ENCODE data around the gene DNER.

Gene DNER

GRCh38 chr2:229438430-229439159 lies 275.8 kb downstream of the DNER start:
- no peak for DNase-seq (ENCODE audit: low read depth in 2 of 2)

GRCh38 chr2:229437467-229437866 lies 276.9 kb downstream of the DNER start:
- no peak for DNase-seq (ENCODE audit: low read depth in 2 of 2)

GRCh38 chr2:229434187-229434586 lies 280.2 kb downstream of the DNER start:
- no peak for DNase-seq (ENCODE audit: low read depth in 2 of 2)

GRCh38 chr2:229433351-229433750 lies 281.0 kb downstream of the DNER start:
- no peak for DNase-seq (ENCODE audit: low read depth in 2 of 2)

GRCh38 chr2:229431327-229431954 lies 282.9 kb downstream of the DNER start:
- DNase-seq (ENCODE audit: low read depth in 2 of 2): no peak

GRCh38 chr2:229429589-229429988 lies 284.8 kb downstream of the DNER start:
- DNase-seq (ENCODE audit: low read depth in 2 of 2): no peak

GRCh38 chr2:229426464-229426863 lies 287.9 kb downstream of the DNER start:
- no peak for DNase-seq (ENCODE audit: low read depth in 2 of 2)

GRCh38 chr2:229425598-229425997 lies 288.8 kb downstream of the DNER start:
- DNase-seq (ENCODE audit: low read depth in 2 of 2): no peak

- DNase-seq (ENCODE audit: low read depth in 2 of 2): no peak
Observed at GRCh38 chr2:229422063-229422462, 292.3 kb downstream of the DNER start.

GRCh38 chr2:229419158-229419557 lies 295.2 kb downstream of the DNER start:
- DNase-seq (ENCODE audit: low read depth in 2 of 2): no peak

- DNase-seq (ENCODE audit: low read depth in 2 of 2): no peak
Observed at GRCh38 chr2:229417916-229418315, 296.4 kb downstream of the DNER start.

- no peak for DNase-seq (ENCODE audit: low read depth in 2 of 2)
Observed at GRCh38 chr2:229417176-229417575, 297.2 kb downstream of the DNER start.

GRCh38 chr2:229416116-229416694 lies 298.1 kb downstream of the DNER start:
- DNase-seq (ENCODE audit: low read depth in 2 of 2): no peak

GRCh38 chr2:229414631-229415030 lies 299.7 kb downstream of the DNER start:
- DNase-seq (ENCODE audit: low read depth in 2 of 2): no peak

GRCh38 chr2:229412686-229413085 lies 301.7 kb downstream of the DNER start:
- no peak for DNase-seq (ENCODE audit: low read depth in 2 of 2)

- DNase-seq (ENCODE audit: low read depth in 2 of 2): no peak
Observed at GRCh38 chr2:229410946-229411345, 303.4 kb downstream of the DNER start.

- DNase-seq (ENCODE audit: low read depth in 2 of 2): no peak
Observed at GRCh38 chr2:229410264-229410663, 304.1 kb downstream of the DNER start.

GRCh38 chr2:229409751-229410181 lies 304.6 kb downstream of the DNER start:
- no peak for DNase-seq (ENCODE audit: low read depth in 2 of 2)

- no peak for DNase-seq (ENCODE audit: low read depth in 2 of 2)
Observed at GRCh38 chr2:229408962-229409361, 305.4 kb downstream of the DNER start.

GRCh38 chr2:229408356-229408755 lies 306.0 kb downstream of the DNER start:
- no peak for DNase-seq (ENCODE audit: low read depth in 2 of 2)

- no peak for DNase-seq (ENCODE audit: low read depth in 2 of 2)
Observed at GRCh38 chr2:229407170-229407569, 307.2 kb downstream of the DNER start.

GRCh38 chr2:229405796-229406195 lies 308.6 kb downstream of the DNER start:
- no peak for DNase-seq (ENCODE audit: low read depth in 2 of 2)

- no peak for DNase-seq (ENCODE audit: low read depth in 2 of 2)
Observed at GRCh38 chr2:229403296-229403695, 311.1 kb downstream of the DNER start.
